Activated CD4-positive, alpha-beta T cell treated with anti-CD3 and anti-CD28 coated beads for 1 hour (primary cell): ENCODE data around the gene IQCC.

Source experiments
- DNase-seq: peaks from one replicate; pipeline ENCODE4 v3.0.0-alpha.2; 2020

The IQCC gene

DNA sequence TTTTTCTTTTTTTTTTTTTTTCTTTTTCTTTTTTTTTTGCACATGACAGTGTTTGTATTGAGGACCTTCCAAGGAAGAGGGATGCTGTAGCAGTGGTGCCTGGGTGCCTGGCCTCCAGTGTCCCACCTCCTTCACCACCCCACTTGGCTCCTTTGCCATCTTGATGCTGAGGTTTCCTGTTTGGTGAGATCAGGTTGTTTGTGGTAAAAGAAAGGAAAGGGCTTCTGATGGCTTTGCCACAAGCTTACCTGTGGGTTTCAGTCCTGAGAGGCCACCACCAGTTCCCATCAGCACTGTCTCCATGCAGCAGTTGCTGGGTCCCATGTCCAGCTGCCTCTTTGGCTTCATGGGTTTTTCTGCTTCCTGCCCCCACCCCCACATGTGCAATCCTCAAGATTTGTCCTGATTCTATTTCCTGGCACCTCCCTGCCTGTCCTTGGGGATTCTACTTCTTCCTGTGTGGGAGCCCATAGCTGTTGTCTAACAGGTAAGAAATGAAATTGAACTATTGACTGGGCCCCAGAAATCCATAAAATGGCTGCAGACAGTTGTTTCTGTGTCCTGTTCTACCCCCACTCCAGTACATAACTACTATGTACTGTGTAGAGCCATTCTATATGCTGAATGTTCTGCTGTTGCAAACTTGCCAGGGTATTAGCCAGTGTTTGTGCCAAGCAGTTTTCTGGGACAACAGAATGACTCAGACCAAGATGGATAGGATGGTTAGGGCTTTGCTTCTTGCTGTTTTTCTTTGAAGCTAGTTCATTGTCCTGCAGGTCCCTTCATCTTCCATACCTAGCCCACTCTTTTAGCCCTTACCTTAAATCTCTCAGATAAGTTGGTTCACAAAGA is 9.3 kb upstream of the IQCC start:
- no peak for DNase-seq

DNA sequence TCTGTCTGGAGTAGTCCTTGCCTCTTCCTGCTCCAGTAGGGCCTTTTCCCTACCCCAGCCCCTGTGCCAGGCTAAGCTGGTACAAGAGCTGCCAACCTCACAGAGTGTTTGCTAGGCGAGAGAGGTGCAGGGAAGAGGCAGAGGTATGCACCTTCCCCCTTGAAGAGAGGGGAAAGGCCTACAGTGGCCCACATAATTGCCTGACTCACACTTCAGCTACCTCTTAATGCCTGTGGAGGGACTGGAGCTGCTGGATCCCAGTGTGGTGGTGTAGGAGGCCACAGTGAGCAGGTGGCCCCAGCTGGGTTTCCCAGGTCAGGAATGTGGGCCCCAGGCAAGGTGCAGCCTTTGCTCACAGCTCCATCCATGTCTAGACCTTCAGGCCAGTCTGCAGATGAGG is 8.4 kb upstream of the IQCC start:
- no peak for DNase-seq

GRCh38 chr1:32197837-32198236 is 7.6 kb upstream of the IQCC start:
- DNase-seq = no peak

GRCh38 chr1:32198237-32199042 is 7.0 kb upstream of the IQCC start:
- no peak for DNase-seq

GRCh38 chr1:32199043-32199716 is 6.3 kb upstream of the IQCC start:
- DNase-seq = no peak

GRCh38 chr1:32199717-32200072 is 5.8 kb upstream of the IQCC start:
- DNase-seq = no peak

- DNase-seq = peak; percentile 34
These were observed 5.1 kb upstream of the IQCC start, which contains the start of gene CCDC28B for GRCh38 chr1:32200226-32201010. Gene CCDC28B, plus strand, starts transcription at chr1:32200595. Its CDS starts 1,341 bp downstream, at chr1:32201936.

GRCh38 chr1:32201011-32201855 is 4.2 kb upstream of the IQCC start:
- peak; percentile 59 for DNase-seq

- no peak for DNase-seq
These were observed 519 bp upstream of the IQCC start for GRCh38 chr1:32204943-32205361.

- no peak for DNase-seq
These were observed 3.0 kb downstream of the IQCC start for GRCh38 chr1:32208469-32208868.

DNA sequence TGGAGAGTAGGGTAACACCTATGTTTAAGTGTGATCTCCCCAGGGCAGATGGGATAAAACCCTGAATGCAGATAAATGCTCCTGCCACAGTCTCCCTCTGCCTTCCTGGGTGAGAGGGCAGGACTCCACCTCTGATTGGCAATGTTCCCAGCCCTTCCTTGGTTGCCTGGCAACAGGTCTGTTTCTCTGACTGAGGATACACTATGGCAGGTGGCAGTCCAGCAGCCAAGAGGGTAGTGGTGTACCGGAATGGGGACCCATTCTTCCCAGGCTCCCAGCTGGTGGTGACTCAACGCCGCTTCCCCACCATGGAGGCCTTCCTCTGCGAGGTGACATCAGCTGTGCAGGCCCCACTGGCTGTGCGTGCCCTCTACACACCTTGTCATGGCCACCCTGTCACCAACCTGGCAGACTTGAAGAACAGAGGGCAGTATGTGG is 3.4 kb downstream of the IQCC start, which contains the start of gene DCDC2B:
TSS of gene DCDC2B (plus strand) at position 199 of the 438 bp plus-strand sequence. CDS start at position 204, 5 bp downstream.
- no peak for DNase-seq

DNA sequence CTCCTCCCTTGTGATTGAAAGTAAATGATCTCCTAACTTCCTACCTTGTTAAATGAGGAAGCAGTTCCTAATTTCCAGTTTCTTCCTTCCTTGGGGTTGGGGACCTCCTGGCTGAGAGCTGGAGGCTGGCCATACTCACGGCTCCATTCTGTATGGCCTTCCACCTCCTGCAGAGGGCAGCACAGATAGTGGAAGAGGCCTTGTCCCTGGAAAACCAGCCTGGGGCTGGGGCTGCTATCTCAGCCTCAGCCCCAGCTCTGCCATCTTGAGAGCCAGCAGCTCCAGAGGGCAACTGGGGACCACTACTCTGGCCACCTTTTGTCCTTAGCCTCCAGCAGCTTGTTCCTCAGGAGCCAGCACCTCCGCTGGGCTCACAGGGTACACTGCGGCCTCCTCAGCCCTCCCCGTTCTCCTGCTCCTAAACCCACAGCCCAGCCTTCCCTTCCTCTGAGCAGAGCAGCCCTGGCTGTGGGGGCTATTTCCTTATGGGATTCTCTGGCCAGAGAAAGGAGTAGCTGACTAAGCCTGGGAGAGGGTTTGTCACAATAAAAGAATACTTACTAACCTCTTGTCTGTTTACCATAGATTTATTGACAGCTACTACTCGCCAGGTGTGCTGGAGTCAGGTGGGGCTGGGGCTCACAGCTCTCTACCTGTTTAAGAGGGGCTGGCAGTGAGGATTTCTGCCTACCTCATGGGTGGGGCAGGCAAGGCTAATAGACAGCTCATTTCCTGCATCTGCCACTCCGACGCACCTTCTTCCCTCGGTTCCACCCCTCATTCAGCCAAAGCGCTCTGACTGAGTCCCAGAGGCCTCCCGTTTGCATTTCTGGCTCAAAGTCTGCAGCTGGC is 10.4 kb downstream of the IQCC start:
- peak; percentile 35 for DNase-seq

DNA sequence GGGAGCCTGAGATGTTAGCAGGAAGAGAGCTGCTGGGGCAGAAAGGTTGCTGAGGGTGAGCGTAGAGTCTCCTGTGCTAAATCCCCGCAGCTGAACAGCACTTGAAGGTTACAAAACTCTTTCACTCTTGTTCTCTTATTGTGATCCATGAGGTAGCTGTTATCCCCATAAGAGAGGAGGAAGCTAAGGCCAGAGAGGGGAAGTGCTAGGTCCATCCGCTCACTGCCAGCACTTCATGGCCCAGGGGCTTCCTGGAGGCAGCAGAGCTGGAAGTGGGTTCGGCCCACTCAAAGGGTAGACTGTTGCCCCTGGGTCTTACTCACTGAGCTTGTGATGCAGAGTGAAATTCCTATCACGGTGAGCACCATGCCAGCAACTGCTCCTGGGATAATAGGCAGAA is 11.1 kb downstream of the IQCC start:
- no peak for DNase-seq

DNA sequence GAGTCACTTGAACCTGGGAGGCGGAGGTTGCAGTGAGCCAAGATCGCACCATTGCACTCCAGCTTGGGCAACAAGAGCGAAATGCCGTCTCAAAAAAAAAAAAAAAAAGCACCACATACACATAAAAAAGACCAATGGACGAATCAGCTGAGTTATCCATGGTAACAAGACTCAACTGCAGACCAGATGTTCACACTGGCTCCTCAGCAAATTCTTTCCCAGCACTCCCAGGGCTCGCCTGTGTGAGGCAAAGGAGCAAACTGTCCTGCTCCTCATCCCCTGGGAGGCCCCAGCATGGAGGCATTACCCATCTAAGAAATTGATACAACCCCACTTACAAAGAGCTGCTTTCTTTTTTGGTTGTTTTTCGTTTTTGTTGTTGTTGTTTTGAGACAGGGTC is 13.6 kb downstream of the IQCC start:
- DNase-seq = no peak

- DNase-seq = no peak
These were observed 15.5 kb downstream of the IQCC start for GRCh38 chr1:32220746-32221580.

GRCh38 chr1:32221581-32221979 is 16.1 kb downstream of the IQCC start:
- DNase-seq = no peak

DNA sequence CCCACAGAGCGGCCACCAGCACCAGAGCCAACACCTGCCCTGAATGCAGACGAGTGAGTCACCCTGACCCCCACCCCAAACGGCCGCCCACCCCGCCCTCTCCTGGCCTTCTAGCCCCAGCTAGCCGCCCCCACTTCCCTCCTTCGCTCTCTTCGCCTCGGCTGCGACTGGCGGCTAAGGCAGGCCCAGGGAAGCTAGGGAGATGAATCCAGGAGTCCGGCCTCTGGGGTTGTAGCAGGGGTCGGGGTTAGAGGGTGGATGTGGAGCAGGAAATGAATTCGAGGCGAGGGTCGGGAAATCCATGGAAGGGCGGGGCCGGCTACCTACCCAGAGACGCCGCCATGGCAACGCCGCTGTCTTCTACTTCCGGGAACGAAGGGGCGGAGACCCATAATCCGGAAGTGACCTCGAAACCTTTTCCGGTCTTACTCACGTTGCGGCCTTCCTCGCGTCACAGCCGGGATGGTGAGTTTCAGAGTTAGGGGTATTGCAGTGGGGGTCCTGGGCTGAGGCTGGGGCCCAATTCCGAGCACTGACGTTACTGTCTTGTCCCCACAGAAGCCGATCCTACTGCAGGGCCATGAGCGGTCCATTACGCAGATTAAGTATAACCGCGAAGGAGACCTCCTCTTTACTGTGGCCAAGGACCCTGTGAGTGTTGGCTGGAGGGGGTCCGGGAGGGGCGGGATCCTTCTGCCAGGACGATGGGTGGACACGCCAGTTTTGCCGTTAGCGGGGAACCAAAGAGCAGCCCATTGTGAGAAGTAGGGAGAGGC is 16.7 kb downstream of the IQCC start, which contains the start of the genes EIF3I and TMEM234:
TSS of gene EIF3I (plus strand) at position 428 of the 776 bp plus-strand sequence. CDS start at position 463, 35 bp downstream.
TSS of gene TMEM234 (minus strand) at position 374 of the 776 bp plus-strand sequence. CDS start at position 343, 31 bp downstream.
- peak; percentile 88 for DNase-seq

DNA sequence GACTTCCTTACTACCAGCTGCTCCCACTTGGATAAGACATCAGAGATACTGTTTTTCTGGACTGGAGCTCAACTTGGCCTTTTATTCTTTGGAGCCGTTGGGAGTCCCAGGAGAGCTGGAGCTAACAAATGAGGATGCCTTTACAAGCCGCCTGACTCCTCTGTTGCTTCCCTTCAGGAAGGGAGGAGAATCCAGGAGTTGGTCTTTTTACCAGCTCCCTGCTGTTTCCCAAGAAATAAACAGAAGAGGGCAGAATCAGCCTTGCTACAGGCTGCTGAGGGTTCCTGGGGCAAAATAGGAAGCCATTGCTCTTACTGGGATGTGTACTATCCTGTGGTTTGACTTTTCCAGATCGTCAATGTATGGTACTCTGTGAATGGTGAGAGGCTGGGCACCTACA is 18.2 kb downstream of the IQCC start:
- DNase-seq = no peak
